Non-pigmented ciliary epithelial cell (primary cell): ENCODE measurements around the gene HBQ1.
"Not testable (repeated sequence)": the region's sequence is repeated elsewhere in the genome, so short reads cannot be mapped to it uniquely, and the experiment has no call there.

ENCODE experiments used
- DNase-seq: peaks from one replicate; pipeline ENCODE4 v3.0.0-alpha.2; 2010; ENCODE audit warnings: low read depth

Gene HBQ1

GRCh38 chr16:176477-177382 lies 3.5 kb upstream of the HBQ1 start, which contains the start of gene HBA1:
Gene HBA1, plus strand, starts transcription at chr16:176680. Its CDS starts 37 bp downstream, at chr16:176717.
- not testable (repeated sequence) for DNase-seq

GRCh38 chr16:177394-177822 lies 2.9 kb upstream of the HBQ1 start:
- no peak for DNase-seq

- DNase-seq, result no peak
Measured at GRCh38 chr16:177981-178667, 2.1 kb upstream of the HBQ1 start.

GRCh38 chr16:178668-179015 lies 1.6 kb upstream of the HBQ1 start:
- DNase-seq, result no peak

GRCh38 chr16:179211-180092 lies 807 bp upstream of the HBQ1 start:
- DNase-seq, result no peak

GRCh38 chr16:180681-181564 lies 664 bp downstream of the HBQ1 start:
- no peak for DNase-seq

GRCh38 chr16:181565-182021 lies 1.3 kb downstream of the HBQ1 start:
- no peak for DNase-seq

- DNase-seq, result no peak
Measured at GRCh38 chr16:183005-183404, 2.7 kb downstream of the HBQ1 start.

GRCh38 chr16:185213-185612 lies 5.0 kb downstream of the HBQ1 start:
- no peak for DNase-seq

- no peak for DNase-seq
Measured at GRCh38 chr16:185691-186090, 5.4 kb downstream of the HBQ1 start.

GRCh38 chr16:187330-187729 lies 7.1 kb downstream of the HBQ1 start:
- DNase-seq, result no peak

GRCh38 chr16:188674-189073 lies 8.4 kb downstream of the HBQ1 start:
- DNase-seq, result no peak

- DNase-seq, result no peak
Measured at GRCh38 chr16:189604-190186, 9.4 kb downstream of the HBQ1 start.

GRCh38 chr16:191831-192230 lies 11.6 kb downstream of the HBQ1 start:
- no peak for DNase-seq

- no peak for DNase-seq
Measured at GRCh38 chr16:192686-193085, 12.4 kb downstream of the HBQ1 start.

- no peak for DNase-seq
Measured at GRCh38 chr16:193441-193840, 13.2 kb downstream of the HBQ1 start.

GRCh38 chr16:194516-194915 lies 14.3 kb downstream of the HBQ1 start:
- no peak for DNase-seq

GRCh38 chr16:200388-200787 lies 20.1 kb downstream of the HBQ1 start:
- peak; percentile 51 for DNase-seq

- DNase-seq, result no peak
Measured at GRCh38 chr16:203246-203645, 23.0 kb downstream of the HBQ1 start.

- not testable (repeated sequence) for DNase-seq
Measured at GRCh38 chr16:204046-204445, 23.8 kb downstream of the HBQ1 start.

- not testable (repeated sequence) for DNase-seq
Measured at GRCh38 chr16:209359-209758, 29.1 kb downstream of the HBQ1 start.
